Panc1 (cell line): ENCODE data around the gene SLC44A1.

Source experiments
- CTCF ChIP-seq: fragments of 450-650 bp; IDR thresholded peaks from 2 replicates; pipeline ENCODE4 v1.5.1; 2017; ENCODE audit warnings: mild to moderate bottlenecking
- POLR2AphosphoS5 ChIP-seq: IDR thresholded peaks from 2 replicates; pipeline ENCODE4 v1.6.1; 2012; ENCODE audit warnings: mild to moderate bottlenecking, low read depth, low read length, moderate library complexity
- REST ChIP-seq, 2 experiments: IDR thresholded peaks; 2 replicates each; pipeline ENCODE4 v1.6.1; 2011 to 2012; ENCODE audit warnings: low read depth in 2 of 2, control low read depth in 1 of 2, low read length in 1 of 2, mild to moderate bottlenecking in 1 of 2, moderate library complexity in 1 of 2; ENCODE audit not compliant: insufficient read depth in 1 of 2
- TCF7L2 ChIP-seq: IDR thresholded peaks from 2 replicates; pipeline ENCODE4 v1.6.1; 2011; ENCODE audit warnings: mild to moderate bottlenecking, low read depth, low read length, inconsistent platforms

GRCh38 chr9:105405514-105406131 lies 161.2 kb downstream of the SLC44A1 start:
- TF ChIP-seq REST (IDR thresholded peaks at IDR 0.05; ENCODE audit: insufficient read depth in 1 of 2, low read depth in 2 of 2, low read length in 1 of 2) (no peak), CTCF (no peak), POLR2AphosphoS5 (no peak), TCF7L2 (no peak)
